IMR-90 (cell line): ENCODE data around the gene ACYP2. TPM values are rescaled to one million over a fixed set of nuclear protein-coding genes. Genes with fewer than 3 reads are reported as not detected.

Experiments
- ATAC-seq: fragments of 200-7000 bp; cut with Tn5 transposase; 2 replicates; pipeline ENCODE4 v1.9.1; 2020; ENCODE audit warnings: low read depth, mild to moderate bottlenecking, moderate library complexity
- BruUV-seq: library from RNA; stranded (reverse); fragments of 400-500 nt; replicated peaks from 2 replicates; lab custom pipeline; 2021; lab: Mats Ljungman, UMichigan
- CTCF ChIA-PET: fragments of 300-600 bp; formaldehyde crosslinking; extraction: SDS; loops from one replicate; lab custom pipeline; 2021; ENCODE audit warnings: antibody characterized with exemption; lab: Yijun Ruan, JAX
- POLR2A ChIA-PET: fragments of 300-600 bp; sonication (Branson Sonifier 250); formaldehyde crosslinking; loops from one replicate; lab custom pipeline; 2022; ENCODE audit warnings: antibody characterized with exemption; ENCODE audit not compliant: unreplicated experiment; lab: Charles Lee
- DNase-seq: peaks from one replicate; pipeline ENCODE4 v3.0.0; 2013
- H2AFZ ChIP-seq: replicated peaks from 2 replicates; pipeline ENCODE3; 2013; ENCODE audit warnings: low read length, mild to moderate bottlenecking; ENCODE audit not compliant: poor library complexity
- H2AK5ac ChIP-seq: 2 replicates; pipeline ENCODE4 v1.6.1; 2013; ENCODE audit warnings: low read depth, low read length, inconsistent platforms
- H2AK9ac ChIP-seq: replicated peaks from 2 replicates; pipeline ENCODE3; 2013; ENCODE audit warnings: mild to moderate bottlenecking, low read depth, low read length, moderate library complexity; ENCODE audit not compliant: poor library complexity
- H2BK120ac ChIP-seq: 2 replicates; pipeline ENCODE4 v1.6.1; 2013; ENCODE audit warnings: low read depth, low read length, inconsistent platforms
- H2BK15ac ChIP-seq: 3 replicates; pipeline ENCODE4 v1.6.1; 2013; ENCODE audit warnings: low read depth, low read length, inconsistent platforms
- H2BK20ac ChIP-seq: 2 replicates; pipeline ENCODE4 v1.6.1; 2013; ENCODE audit warnings: low read depth, mild to moderate bottlenecking, inconsistent platforms, low read length, moderate library complexity
- H2BK5ac ChIP-seq: 2 replicates; pipeline ENCODE4 v1.6.1; 2013; ENCODE audit warnings: mild to moderate bottlenecking, low read depth, low read length, inconsistent platforms; ENCODE audit not compliant: poor library complexity, severe bottlenecking
- H3K14ac ChIP-seq: replicated peaks from 2 replicates; pipeline ENCODE4 v1.6.1; 2013; ENCODE audit warnings: low read depth, low read length, inconsistent platforms
- H3K18ac ChIP-seq: 2 replicates; pipeline ENCODE4 v1.6.1; 2013; ENCODE audit warnings: low read depth, low read length, control low read depth
- H3K23ac ChIP-seq: 2 replicates; pipeline ENCODE4 v1.6.1; 2013; ENCODE audit warnings: low read depth, low read length, inconsistent platforms
- H3K27ac ChIP-seq: 2 replicates; pipeline ENCODE4 v1.5.1; 2013; ENCODE audit warnings: mild to moderate bottlenecking, control low read depth, low read length; ENCODE audit not compliant: insufficient read depth
- H3K27me3 ChIP-seq: 2 replicates; pipeline ENCODE4 v1.6.1; 2013; ENCODE audit warnings: low read length; ENCODE audit not compliant: control insufficient read depth, insufficient read depth
- H3K36me3 ChIP-seq: 2 replicates; pipeline ENCODE4 v1.6.1; 2013; ENCODE audit warnings: low read length, mixed read lengths; ENCODE audit not compliant: control insufficient read depth, insufficient read depth
- H3K4ac ChIP-seq: 2 replicates; pipeline ENCODE4 v1.6.1; 2013; ENCODE audit warnings: low read depth, low read length, inconsistent platforms
- H3K4me1 ChIP-seq: 2 replicates; pipeline ENCODE4 v1.6.1; 2013; ENCODE audit warnings: low read length, mixed read lengths; ENCODE audit not compliant: control insufficient read depth, insufficient read depth
- H3K4me2 ChIP-seq: 2 replicates; pipeline ENCODE4 v1.6.1; 2013; ENCODE audit warnings: low read depth, mild to moderate bottlenecking, control low read depth, low read length, moderate library complexity
- H3K4me3 ChIP-seq: 2 replicates; pipeline ENCODE4 v1.5.1; 2013; ENCODE audit warnings: low read depth, mild to moderate bottlenecking, control low read depth, low read length, moderate library complexity; ENCODE audit not compliant: insufficient read depth
- H3K56ac ChIP-seq: 2 replicates; pipeline ENCODE4 v1.6.1; 2013; ENCODE audit warnings: low read length, inconsistent platforms; ENCODE audit not compliant: insufficient read depth; ENCODE audit errors: extremely low read depth
- H3K79me1 ChIP-seq, 2 experiments: 2 replicates each; pipeline ENCODE4 v1.6.1; 2013; ENCODE audit warnings: low read length in 2 of 2, inconsistent platforms in 1 of 2, low read depth in 1 of 2
- H3K9ac ChIP-seq: 2 replicates; pipeline ENCODE4 v1.6.1; 2013; ENCODE audit warnings: low read depth, low read length, control low read depth
- H3K9me1 ChIP-seq: 2 replicates; pipeline ENCODE4 v1.6.1; 2013; ENCODE audit warnings: low read length, inconsistent platforms; ENCODE audit not compliant: insufficient read depth
- H3K9me3 ChIP-seq: 2 replicates; pipeline ENCODE4 v1.6.1; 2013; ENCODE audit warnings: low read length; ENCODE audit not compliant: control insufficient read depth, insufficient read depth
- H4K20me1 ChIP-seq: 2 replicates; pipeline ENCODE4 v1.6.1; 2013; ENCODE audit warnings: low read length, inconsistent platforms; ENCODE audit not compliant: insufficient read depth
- H4K5ac ChIP-seq: 2 replicates; pipeline ENCODE4 v1.6.1; 2013; ENCODE audit warnings: mild to moderate bottlenecking, low read depth, low read length, control low read depth
- H4K8ac ChIP-seq, 2 experiments: 2 replicates each; pipeline ENCODE4 v1.6.1; 2013; ENCODE audit warnings: low read depth in 2 of 2, low read length in 2 of 2, control low read depth in 1 of 2, inconsistent platforms in 1 of 2
- H4K91ac ChIP-seq: 2 replicates; pipeline ENCODE4 v1.6.1; 2013; ENCODE audit warnings: low read depth, low read length, inconsistent platforms; ENCODE audit not compliant: insufficient read depth
- BHLHE40 ChIP-seq: fragments of 150-350 bp; IDR thresholded peaks from 2 replicates; pipeline ENCODE4 v1.6.1; 2016; ENCODE audit warnings: mild to moderate bottlenecking, low read depth, low read length
- CEBPB ChIP-seq: IDR thresholded peaks from 2 replicates; pipeline ENCODE4 v1.6.1; 2012; ENCODE audit warnings: low read depth, low read length, improper control_type of control experiment
- CHD1 ChIP-seq: IDR thresholded peaks from 2 replicates; pipeline ENCODE4 v1.6.1; 2012; ENCODE audit warnings: low read depth, low read length, improper control_type of control experiment
- FOS ChIP-seq: fragments of 150-350 bp; IDR thresholded peaks from 2 replicates; pipeline ENCODE4 v1.6.1; 2016; ENCODE audit warnings: low read depth, low read length
- MAFK ChIP-seq: IDR thresholded peaks from 2 replicates; pipeline ENCODE4 v1.6.1; 2012; ENCODE audit warnings: low read depth, low read length, improper control_type of control experiment
- MAZ ChIP-seq: IDR thresholded peaks from 2 replicates; pipeline ENCODE4 v1.6.1; 2012; ENCODE audit warnings: low read depth, mild to moderate bottlenecking, low read length, improper control_type of control experiment, moderate library complexity, borderline replicate concordance
- MXI1 ChIP-seq: IDR thresholded peaks from 2 replicates; pipeline ENCODE4 v1.6.1; 2012; ENCODE audit warnings: low read depth, mild to moderate bottlenecking, low read length, moderate library complexity, borderline replicate concordance
- NFE2L2 ChIP-seq: fragments of 150-350 bp; IDR thresholded peaks from 2 replicates; pipeline ENCODE4 v1.6.1; 2016; ENCODE audit warnings: low read depth, mild to moderate bottlenecking, low read length
- POLR2A ChIP-seq: IDR thresholded peaks from 2 replicates; pipeline ENCODE4 v1.6.1; 2012; ENCODE audit warnings: mild to moderate bottlenecking, low read depth, low read length
- RAD21 ChIP-seq: IDR thresholded peaks from 2 replicates; pipeline ENCODE4 v1.6.1; 2012; ENCODE audit warnings: low read length, improper control_type of control experiment
- RCOR1 ChIP-seq: IDR thresholded peaks from 2 replicates; pipeline ENCODE4 v1.6.1; 2012; ENCODE audit warnings: mild to moderate bottlenecking, low read length, improper control_type of control experiment; ENCODE audit not compliant: insufficient replicate concordance
- RFX5 ChIP-seq: IDR thresholded peaks from 2 replicates; pipeline ENCODE4 v1.8.0; 2012; ENCODE audit warnings: low read depth, mild to moderate bottlenecking, low read length, moderate library complexity
- SMC3 ChIP-seq: fragments of 150-350 bp; IDR thresholded peaks from 2 replicates; pipeline ENCODE4 v1.6.1; 2016; ENCODE audit warnings: low read depth, mild to moderate bottlenecking, antibody characterized with exemption, low read length, moderate library complexity
- dilution Hi-C: fragments of 300-500 bp; cut with HindIII; formaldehyde crosslinking; loops from one replicate; pipeline ENCODE4 v1.14.3; 2018; ENCODE audit warnings: low sequenced_read_pairs; ENCODE audit not compliant: unreplicated experiment
- in situ Hi-C: fragments of 300-500 bp; cut with MboI; formaldehyde crosslinking; loops from 3 replicates; pipeline ENCODE4 v1.14.3; 2019; ENCODE audit warnings: low sequenced_read_pairs, inconsistent platforms, mixed read lengths
- intact Hi-C: fragments of 100-400 bp; cut with micrococcal nuclease; formaldehyde crosslinking; loops from 2 replicates; pipeline ENCODE4 v1.10.0; 2022
- polyA plus RNA-seq, 3 experiments: library from polyadenylated mRNA; depleted of rRNA; stranded (reverse); fragments of >200 nt; gene quantifications; 2 replicates each; pipeline ENCODE4 v1.2.3, GENCODE V29; 2012; ENCODE audit warnings: low replicate concordance in 1 of 3
- total RNA-seq: library from RNA; depleted of rRNA; stranded (reverse); fragments of >200 nt; gene quantifications from 2 replicates; pipeline ENCODE4 v1.2.3, GENCODE V29; 2012
- TF ChIP-seq, protein P1 (sequence below): fragments of 150-350 bp; IDR thresholded peaks from 2 replicates; pipeline ENCODE4 v1.6.1; 2017; ENCODE audit warnings: mild to moderate bottlenecking, antibody characterized with exemption, low read length, low read depth
- TF ChIP-seq, protein P2 (sequence below): fragments of 150-350 bp; IDR thresholded peaks from 2 replicates; pipeline ENCODE4 v1.6.1; 2016; ENCODE audit warnings: low read depth, mild to moderate bottlenecking, low read length, moderate library complexity, borderline replicate concordance

The ACYP2 gene
- total and polyA plus RNA-seq, 2 of the 4 experiments (the other 2 are of a cell fraction): 3.9 to 7.4 TPM

DNA sequence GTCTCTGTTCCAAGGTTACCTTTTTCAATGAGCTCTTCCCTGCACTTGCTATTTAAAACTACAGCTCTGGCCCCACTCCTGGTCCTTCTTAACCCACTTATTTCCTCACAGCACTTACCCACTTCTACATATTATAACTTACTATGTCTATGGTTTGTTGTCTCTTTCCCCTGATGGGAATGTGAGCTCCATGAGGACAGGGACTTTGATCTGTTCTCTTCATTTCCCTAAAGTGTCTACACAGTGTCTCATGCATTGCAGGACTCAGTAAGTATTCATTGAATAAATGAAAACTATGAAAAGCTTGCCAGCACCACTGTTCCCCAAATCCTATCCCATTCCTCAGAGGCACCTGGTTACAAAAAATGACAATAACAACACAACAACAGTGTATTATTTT is 18.3 kb upstream of the ACYP2 start:
- no peaks in the 10 kb centered on the region for H3K36me3 ChIP-seq
- no peak overlapping the region for H3K14ac ChIP-seq
- no peak for ATAC-seq
- H2AK9ac ChIP-seq: no peak overlapping the region
- in situ Hi-C loops: no loop called here
- no peak overlapping the region for H2BK5ac ChIP-seq
- TF ChIP-seq MAFK (no peak), RFX5 (no peak), MXI1 (no peak), FOS (no peak), MAZ (no peak), RCOR1 (no peak), RAD21 (no peak), CEBPB (no peak), POLR2A (no peak), SMC3 (no peak), CHD1 (no peak), NFE2L2 (no peak), BHLHE40 (no peak)
- TF ChIP-seq, protein P1, sequence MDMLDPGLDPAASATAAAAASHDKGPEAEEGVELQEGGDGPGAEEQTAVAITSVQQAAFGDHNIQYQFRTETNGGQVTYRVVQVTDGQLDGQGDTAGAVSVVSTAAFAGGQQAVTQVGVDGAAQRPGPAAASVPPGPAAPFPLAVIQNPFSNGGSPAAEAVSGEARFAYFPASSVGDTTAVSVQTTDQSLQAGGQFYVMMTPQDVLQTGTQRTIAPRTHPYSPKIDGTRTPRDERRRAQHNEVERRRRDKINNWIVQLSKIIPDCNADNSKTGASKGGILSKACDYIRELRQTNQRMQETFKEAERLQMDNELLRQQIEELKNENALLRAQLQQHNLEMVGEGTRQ: no peak
- TF ChIP-seq, protein P2, sequence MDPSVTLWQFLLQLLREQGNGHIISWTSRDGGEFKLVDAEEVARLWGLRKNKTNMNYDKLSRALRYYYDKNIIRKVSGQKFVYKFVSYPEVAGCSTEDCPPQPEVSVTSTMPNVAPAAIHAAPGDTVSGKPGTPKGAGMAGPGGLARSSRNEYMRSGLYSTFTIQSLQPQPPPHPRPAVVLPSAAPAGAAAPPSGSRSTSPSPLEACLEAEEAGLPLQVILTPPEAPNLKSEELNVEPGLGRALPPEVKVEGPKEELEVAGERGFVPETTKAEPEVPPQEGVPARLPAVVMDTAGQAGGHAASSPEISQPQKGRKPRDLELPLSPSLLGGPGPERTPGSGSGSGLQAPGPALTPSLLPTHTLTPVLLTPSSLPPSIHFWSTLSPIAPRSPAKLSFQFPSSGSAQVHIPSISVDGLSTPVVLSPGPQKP: no peak
- no peak overlapping the region for H3K4me2 ChIP-seq
- ChIA-PET CTCF (no interaction called here), POLR2A (interaction anchor here (0.6 kb wide), 1 partner anchor 544 kb away, joined by 3 read pairs; no protein-coding TSS in a partner anchor)
- H3K23ac ChIP-seq: no peak overlapping the region
- no peak overlapping the region for H3K9ac ChIP-seq
- H3K4me3 ChIP-seq: no peak overlapping the region
- H3K27ac ChIP-seq: no peak overlapping the region
- H4K5ac ChIP-seq: no peak overlapping the region
- BruUV-seq: no TSS peak
- dilution Hi-C loops: no loop called here
- H4K8ac ChIP-seq: no peak overlapping the region
- no peaks in the 10 kb centered on the region for H3K9me1 ChIP-seq
- H2AFZ ChIP-seq: no peak overlapping the region
- H2AK5ac ChIP-seq: no peak overlapping the region
- H2BK15ac ChIP-seq: no peak overlapping the region
- H3K79me1 ChIP-seq: no peaks in the 10 kb centered on the region
- H3K4me1 ChIP-seq: no peaks in the 10 kb centered on the region; the same call in 1 of the 2 replicates
- intact Hi-C loops: no loop called here
- H4K20me1 ChIP-seq: no peaks in the 10 kb centered on the region
- no peak overlapping the region for H3K4ac ChIP-seq
- no peak overlapping the region for H4K91ac ChIP-seq
- no peaks in the 10 kb centered on the region; the same call in 1 of the 2 replicates for H3K27me3 ChIP-seq
- H2BK20ac ChIP-seq: no peak overlapping the region
- no peaks in the 10 kb centered on the region for H3K9me3 ChIP-seq
- H3K56ac ChIP-seq: no peak overlapping the region
- H3K18ac ChIP-seq: no peak overlapping the region
- no peak for DNase-seq
- H2BK120ac ChIP-seq: no peak overlapping the region
